Fibroblast of villous mesenchyme (primary cell): Measurements from ENCODE around the gene VWF. TPM values are rescaled to one million over a fixed set of nuclear protein-coding genes. Genes with fewer than 3 reads are reported as not detected.

Experiments
- DNase-seq: peaks from one replicate; pipeline ENCODE4 v3.0.0-alpha.2; 2010; ENCODE audit warnings: low read depth
- H3K4me3 ChIP-seq: 2 replicates; pipeline ENCODE4 v1.5.1; 2011; ENCODE audit warnings: low read depth, mild to moderate bottlenecking, low read length
- total RNA-seq: library from RNA; depleted of rRNA; stranded (reverse); fragments of >200 nt; gene quantifications from 2 replicates; pipeline ENCODE4 v1.2.3, GENCODE V29; 2012
- TF ChIP-seq, protein P1 (sequence below): IDR thresholded peaks from 2 replicates; pipeline ENCODE4 v1.5.1; 2012; ENCODE audit warnings: low read depth, mild to moderate bottlenecking, low read length; ENCODE audit not compliant: insufficient read depth

VWF gene
- total RNA-seq, 1 donor: under 0.01 TPM

- TF ChIP-seq, protein P1, sequence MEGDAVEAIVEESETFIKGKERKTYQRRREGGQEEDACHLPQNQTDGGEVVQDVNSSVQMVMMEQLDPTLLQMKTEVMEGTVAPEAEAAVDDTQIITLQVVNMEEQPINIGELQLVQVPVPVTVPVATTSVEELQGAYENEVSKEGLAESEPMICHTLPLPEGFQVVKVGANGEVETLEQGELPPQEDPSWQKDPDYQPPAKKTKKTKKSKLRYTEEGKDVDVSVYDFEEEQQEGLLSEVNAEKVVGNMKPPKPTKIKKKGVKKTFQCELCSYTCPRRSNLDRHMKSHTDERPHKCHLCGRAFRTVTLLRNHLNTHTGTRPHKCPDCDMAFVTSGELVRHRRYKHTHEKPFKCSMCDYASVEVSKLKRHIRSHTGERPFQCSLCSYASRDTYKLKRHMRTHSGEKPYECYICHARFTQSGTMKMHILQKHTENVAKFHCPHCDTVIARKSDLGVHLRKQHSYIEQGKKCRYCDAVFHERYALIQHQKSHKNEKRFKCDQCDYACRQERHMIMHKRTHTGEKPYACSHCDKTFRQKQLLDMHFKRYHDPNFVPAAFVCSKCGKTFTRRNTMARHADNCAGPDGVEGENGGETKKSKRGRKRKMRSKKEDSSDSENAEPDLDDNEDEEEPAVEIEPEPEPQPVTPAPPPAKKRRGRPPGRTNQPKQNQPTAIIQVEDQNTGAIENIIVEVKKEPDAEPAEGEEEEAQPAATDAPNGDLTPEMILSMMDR: no peak
- DNase-seq: no peak
- H3K4me3 ChIP-seq: no peak overlapping the region
Measured at GRCh38 chr12:5921966-5922899, 202.2 kb downstream of the VWF start.

DNA sequence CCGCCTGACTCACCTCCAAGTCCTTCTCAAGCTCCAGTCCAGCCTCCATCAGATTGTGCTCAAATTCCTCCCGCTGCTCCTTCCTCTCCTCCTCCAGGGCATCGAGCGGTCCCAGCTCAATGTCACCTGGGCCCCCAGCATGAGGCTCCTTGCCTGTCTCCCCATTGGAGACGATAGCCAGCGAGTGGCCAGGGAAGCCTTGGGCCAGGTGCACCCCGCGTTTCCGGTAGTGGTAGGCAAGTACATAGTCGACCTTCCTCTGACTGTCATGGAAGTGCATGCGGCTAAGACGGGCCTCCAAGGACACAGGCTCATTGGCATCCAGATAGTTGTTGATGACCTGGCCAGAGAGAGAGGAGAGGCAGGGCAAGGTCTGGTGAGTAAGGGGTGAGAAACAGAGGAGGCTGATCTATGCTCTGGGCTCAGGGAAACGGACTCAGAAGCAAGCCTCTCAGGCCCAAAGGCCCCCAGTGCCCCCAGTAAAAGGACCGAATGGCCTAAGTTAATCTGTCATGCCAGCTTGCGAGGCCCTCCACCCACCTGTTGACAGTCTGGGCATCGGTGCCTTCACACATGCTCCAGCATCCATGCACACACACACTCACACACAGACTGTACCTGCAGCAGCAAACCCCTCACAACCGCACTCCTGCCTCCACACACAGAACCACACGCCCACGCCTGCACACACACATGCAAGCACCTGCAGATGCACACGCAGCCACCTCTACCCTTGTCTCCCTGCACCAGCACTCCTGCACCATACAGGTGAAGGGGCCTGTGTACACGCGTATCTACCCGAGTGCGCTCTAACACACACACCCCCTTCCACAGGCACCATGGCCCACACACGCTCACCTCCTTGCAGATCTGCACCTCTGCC lies 203.2 kb downstream of the VWF start:
- DNase-seq: no peak
- TF ChIP-seq, protein P1: no peak
- no peak overlapping the region for H3K4me3 ChIP-seq

- no peak overlapping the region for H3K4me3 ChIP-seq
- no peak for DNase-seq
- TF ChIP-seq, protein P1: no peak
Measured at GRCh38 chr12:5916785-5917290, 207.6 kb downstream of the VWF start.

DNA sequence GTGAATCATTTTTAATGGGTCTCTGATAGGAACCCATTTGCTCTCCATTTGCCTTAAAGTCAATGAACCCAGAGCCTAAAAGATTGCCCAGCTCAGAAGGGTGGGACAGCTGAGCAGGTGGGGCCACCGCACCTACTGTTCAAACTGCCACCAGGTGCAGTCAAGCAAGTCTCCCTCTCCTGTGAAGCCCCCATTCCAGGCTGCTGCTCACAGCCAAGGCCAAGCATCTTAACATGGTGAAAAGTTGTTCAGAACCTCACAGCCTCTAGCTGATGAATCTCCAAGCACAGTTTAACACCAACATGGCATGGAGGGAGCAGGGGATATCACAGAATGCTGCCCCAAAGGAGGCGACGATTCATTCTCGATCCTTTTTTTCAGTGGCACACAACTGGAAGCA lies 209.0 kb downstream of the VWF start:
- TF ChIP-seq, protein P1: no peak
- DNase-seq: no peak
- H3K4me3 ChIP-seq: no peak overlapping the region

- DNase-seq: no peak
- TF ChIP-seq, protein P1: no peak
- H3K4me3 ChIP-seq: no peak overlapping the region
Measured at GRCh38 chr12:5914387-5915149, 209.9 kb downstream of the VWF start.

DNA sequence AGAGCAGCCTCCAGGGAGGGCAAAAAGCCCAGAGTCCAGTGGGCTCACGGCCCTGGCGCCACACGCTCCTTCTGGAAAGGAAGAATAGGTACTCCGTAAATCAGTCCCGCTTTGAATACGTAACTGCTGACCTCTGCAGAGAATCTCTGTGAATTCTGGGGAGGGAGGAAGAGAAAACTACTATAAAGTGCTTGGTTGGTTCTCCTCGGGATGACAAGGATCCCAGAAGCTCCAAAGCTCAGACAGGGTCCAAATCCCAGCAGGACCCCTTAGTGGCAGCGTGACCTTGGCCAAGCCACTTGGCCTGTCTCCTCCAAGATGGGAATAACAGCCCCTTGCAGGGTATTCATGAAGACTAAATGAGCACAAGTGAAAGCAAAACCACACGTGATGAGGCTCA lies 211.1 kb downstream of the VWF start:
- TF ChIP-seq, protein P1: no peak
- H3K4me3 ChIP-seq: no peak overlapping the region
- DNase-seq: no peak
